ENCODE data around the gene ZNF470.

The ZNF470 gene

GRCh38 chr19:56567274-56568120 lies at the start of gene ZNF470:
TSS of gene ZNF470 (plus strand) at chr19:56567468. CDS start at chr19:56570312, 2,844 bp downstream.
- Mint-ChIP-seq H3K9me3 (peaks cover 65% of the 10 kb centered on the region), H3K36me3 (ENCODE audit: low read depth) (peaks cover 77% of the 10 kb centered on the region), H3K4me3 (peak within 1 kb of the TSS; percentile 91), H3K4me1 (peaks cover 19% of the 10 kb centered on the region), H3K27ac (peak within 1 kb of the TSS; percentile 87), H3K27me3 (no peaks in the 10 kb centered on the region)
- DNase-seq (peak; percentile 90), ATAC-seq (peak; percentile 97)

DNA sequence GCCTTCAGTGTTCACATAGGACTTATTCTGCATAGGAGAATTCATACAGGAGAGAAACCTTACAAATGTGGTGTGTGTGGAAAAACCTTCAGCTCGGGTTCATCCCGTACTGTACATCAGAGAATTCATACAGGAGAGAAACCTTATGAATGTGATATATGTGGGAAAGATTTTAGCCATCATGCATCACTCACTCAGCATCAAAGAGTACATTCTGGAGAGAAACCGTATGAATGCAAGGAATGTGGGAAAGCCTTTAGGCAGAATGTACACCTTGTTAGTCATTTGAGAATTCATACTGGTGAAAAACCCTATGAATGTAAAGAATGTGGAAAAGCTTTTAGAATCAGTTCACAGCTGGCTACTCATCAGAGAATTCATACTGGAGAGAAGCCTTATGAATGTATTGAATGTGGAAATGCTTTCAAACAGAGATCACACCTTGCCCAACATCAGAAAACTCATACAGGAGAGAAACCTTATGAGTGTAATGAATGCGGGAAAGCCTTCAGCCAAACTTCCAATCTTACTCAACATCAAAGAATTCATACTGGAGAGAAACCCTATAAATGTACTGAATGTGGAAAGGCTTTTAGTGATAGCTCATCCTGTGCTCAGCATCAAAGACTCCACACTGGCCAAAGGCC lies 41.9 kb upstream of the ZNF470 start:
- H3K9me3 Mint-ChIP-seq, result peaks cover 73% of the 10 kb centered on the region
- no peak for DNase-seq
- ATAC-seq, result no peak
- no peak overlapping the region for H3K4me3 Mint-ChIP-seq
- H3K27ac Mint-ChIP-seq, result no peak overlapping the region
- H3K36me3 Mint-ChIP-seq (ENCODE audit: low read depth), result peaks cover 57% of the 10 kb centered on the region
- no peaks in the 10 kb centered on the region for H3K4me1 Mint-ChIP-seq
- H3K27me3 Mint-ChIP-seq, result no peaks in the 10 kb centered on the region

- ATAC-seq, result no peak
- H3K4me3 Mint-ChIP-seq, result peak overlapping the region; percentile 82
- H3K27ac Mint-ChIP-seq, result no peak overlapping the region
- H3K27me3 Mint-ChIP-seq, result no peaks in the 10 kb centered on the region
- H3K36me3 Mint-ChIP-seq (ENCODE audit: low read depth), result peaks cover 62% of the 10 kb centered on the region
- DNase-seq, result no peak
- peaks cover 56% of the 10 kb centered on the region for H3K9me3 Mint-ChIP-seq
- H3K4me1 Mint-ChIP-seq, result peaks cover 18% of the 10 kb centered on the region
Observed at GRCh38 chr19:56537442-56537841, 29.8 kb upstream of the ZNF470 start.

- ATAC-seq, result peak; percentile 95
- H3K27ac Mint-ChIP-seq, result peak overlapping the region; percentile 91
- peaks cover 55% of the 10 kb centered on the region for H3K9me3 Mint-ChIP-seq
- DNase-seq, result peak; percentile 91
- peak overlapping the region; percentile 82 for H3K4me3 Mint-ChIP-seq
- H3K4me1 Mint-ChIP-seq, result peaks cover 18% of the 10 kb centered on the region
- H3K27me3 Mint-ChIP-seq, result no peaks in the 10 kb centered on the region
- H3K36me3 Mint-ChIP-seq (ENCODE audit: low read depth), result peaks cover 62% of the 10 kb centered on the region
Observed at GRCh38 chr19:56538254-56538760, 29.0 kb upstream of the ZNF470 start.

DNA sequence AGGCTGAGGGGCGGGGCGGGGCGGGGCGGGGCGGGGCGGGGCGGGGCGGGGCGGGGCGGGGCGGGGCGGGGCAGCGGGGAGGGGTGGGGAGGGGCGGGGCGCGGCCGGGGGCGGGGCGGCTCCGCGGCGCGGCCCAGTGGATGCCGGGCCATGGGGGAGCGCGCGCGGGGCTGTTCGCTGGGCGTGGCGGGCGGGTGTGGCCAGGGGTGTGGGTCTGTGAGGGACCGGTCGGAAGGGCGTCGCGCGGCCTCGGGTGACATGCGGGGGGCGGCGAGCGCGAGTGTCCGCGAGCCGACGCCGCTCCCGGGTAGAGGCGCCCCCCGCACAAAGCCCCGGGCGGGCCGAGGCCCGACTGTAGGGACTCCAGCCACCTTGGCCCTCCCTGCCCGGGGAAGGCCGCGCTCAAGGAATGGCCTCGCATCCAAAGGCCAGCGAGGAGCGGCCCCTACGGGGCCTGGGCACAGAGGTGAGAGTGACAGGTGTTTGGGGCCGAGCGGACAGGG lies 28.5 kb upstream of the ZNF470 start, which contains the start of gene ZFP28:
Gene ZFP28, plus strand, starts transcription at position 188 of the 503 bp plus-strand sequence. Its CDS starts 71 bp downstream, at position 259.
- DNase-seq (peak; percentile 77), ATAC-seq (peak; percentile 81)
- H3K27ac Mint-ChIP-seq, result peak within 1 kb of the TSS; percentile 91
- H3K4me3 Mint-ChIP-seq, result peak within 1 kb of the TSS; percentile 82
- H3K27me3 Mint-ChIP-seq, result no peaks in the 10 kb centered on the region
- H3K9me3 Mint-ChIP-seq, result peaks cover 56% of the 10 kb centered on the region
- peaks cover 66% of the 10 kb centered on the region for H3K36me3 Mint-ChIP-seq (ENCODE audit: low read depth)
- peaks cover 18% of the 10 kb centered on the region for H3K4me1 Mint-ChIP-seq

DNA sequence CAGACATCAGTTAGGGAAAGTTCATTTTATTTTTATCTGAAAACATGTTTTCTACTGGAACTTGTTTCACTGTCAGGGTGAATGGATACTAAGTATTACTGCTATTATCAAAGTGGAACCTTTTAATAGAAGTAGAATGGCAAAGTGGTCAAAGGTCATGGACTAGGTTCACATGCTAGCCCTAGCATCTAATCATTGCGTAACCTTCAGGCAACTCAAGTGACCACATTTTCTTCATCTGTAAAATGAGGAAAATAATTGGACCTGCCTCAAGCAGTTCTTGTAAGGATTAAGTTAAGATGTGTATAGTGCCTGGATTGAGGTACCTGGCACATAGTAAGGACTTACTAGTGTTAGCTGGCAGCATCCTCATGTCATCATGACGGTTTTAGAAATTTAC lies 23.5 kb upstream of the ZNF470 start:
- H3K4me3 Mint-ChIP-seq, result no peak overlapping the region

GRCh38 chr19:56547535-56547934 lies 19.7 kb upstream of the ZNF470 start:
- no peaks in the 10 kb centered on the region for H3K4me1 Mint-ChIP-seq
- DNase-seq, result no peak
- H3K27ac Mint-ChIP-seq, result no peak overlapping the region
- no peaks in the 10 kb centered on the region for H3K27me3 Mint-ChIP-seq
- no peak overlapping the region for H3K4me3 Mint-ChIP-seq
- peaks cover 64% of the 10 kb centered on the region for H3K9me3 Mint-ChIP-seq
- peaks cover 83% of the 10 kb centered on the region for H3K36me3 Mint-ChIP-seq (ENCODE audit: low read depth)
- ATAC-seq, result no peak

More for the DNA sequence above, 23.5 kb upstream of the ZNF470 start:
- peaks cover 80% of the 10 kb centered on the region for H3K36me3 Mint-ChIP-seq (ENCODE audit: low read depth)
- H3K4me1 Mint-ChIP-seq, result peaks cover 8% of the 10 kb centered on the region
- H3K9me3 Mint-ChIP-seq, result peaks cover 60% of the 10 kb centered on the region
- no peak for ATAC-seq
- no peaks in the 10 kb centered on the region for H3K27me3 Mint-ChIP-seq
- no peak for DNase-seq
- no peak overlapping the region for H3K27ac Mint-ChIP-seq

DNA sequence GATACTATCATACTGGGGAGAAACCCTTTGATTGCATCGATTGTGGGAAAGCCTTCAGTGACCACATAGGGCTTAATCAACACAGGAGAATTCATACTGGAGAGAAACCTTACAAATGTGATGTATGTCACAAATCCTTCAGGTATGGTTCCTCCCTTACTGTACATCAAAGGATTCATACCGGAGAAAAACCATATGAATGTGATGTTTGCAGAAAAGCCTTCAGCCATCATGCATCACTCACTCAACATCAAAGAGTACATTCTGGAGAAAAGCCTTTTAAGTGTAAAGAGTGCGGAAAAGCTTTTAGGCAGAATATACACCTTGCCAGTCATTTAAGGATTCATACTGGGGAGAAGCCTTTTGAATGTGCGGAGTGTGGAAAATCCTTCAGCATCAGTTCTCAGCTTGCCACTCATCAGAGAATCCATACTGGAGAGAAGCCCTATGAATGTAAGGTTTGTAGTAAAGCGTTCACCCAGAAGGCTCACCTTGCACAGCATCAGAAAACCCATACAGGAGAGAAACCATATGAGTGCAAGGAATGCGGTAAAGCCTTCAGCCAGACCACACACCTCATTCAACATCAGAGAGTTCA lies 12.9 kb upstream of the ZNF470 start:
- ATAC-seq, result no peak
- H3K27ac Mint-ChIP-seq, result no peak overlapping the region
- H3K4me3 Mint-ChIP-seq, result no peak overlapping the region
- no peaks in the 10 kb centered on the region for H3K4me1 Mint-ChIP-seq
- peaks cover 70% of the 10 kb centered on the region for H3K9me3 Mint-ChIP-seq
- DNase-seq, result no peak
- peaks cover 71% of the 10 kb centered on the region for H3K36me3 Mint-ChIP-seq (ENCODE audit: low read depth)
- no peaks in the 10 kb centered on the region for H3K27me3 Mint-ChIP-seq

DNA sequence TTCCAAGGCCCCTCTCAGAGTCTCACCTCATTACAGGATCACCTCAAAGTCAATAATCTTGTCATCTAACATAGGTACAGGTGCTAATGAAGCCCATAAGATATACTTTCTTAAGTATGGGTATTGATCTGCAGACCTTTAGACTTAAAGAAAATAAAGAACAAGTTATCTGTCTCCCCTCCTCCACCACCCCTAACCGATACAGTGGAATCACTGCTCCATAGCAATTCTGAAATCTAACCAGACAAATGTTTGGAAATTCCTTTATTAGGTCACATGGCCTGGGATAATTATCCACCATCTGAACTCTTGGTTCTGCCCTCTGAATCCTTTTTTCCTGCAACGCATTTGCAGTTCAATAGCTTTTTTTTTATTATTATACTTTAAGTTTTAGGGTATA lies 4.5 kb upstream of the ZNF470 start:
- ATAC-seq, result no peak
- Mint-ChIP-seq H3K27ac (no peak overlapping the region), H3K9me3 (peaks cover 88% of the 10 kb centered on the region)

GRCh38 chr19:56566904-56567273 lies 379 bp upstream of the ZNF470 start:
- no peaks in the 10 kb centered on the region for H3K27me3 Mint-ChIP-seq
- peak overlapping the region; percentile 91 for H3K4me3 Mint-ChIP-seq
- ATAC-seq, result peak; percentile 30
- H3K27ac Mint-ChIP-seq, result peak overlapping the region; percentile 87
- H3K36me3 Mint-ChIP-seq (ENCODE audit: low read depth), result peaks cover 76% of the 10 kb centered on the region
- peaks cover 70% of the 10 kb centered on the region for H3K9me3 Mint-ChIP-seq
- DNase-seq, result peak; percentile 66
- peaks cover 19% of the 10 kb centered on the region for H3K4me1 Mint-ChIP-seq

More for the DNA sequence above, 4.5 kb upstream of the ZNF470 start:
- Mint-ChIP-seq H3K27me3 (no peaks in the 10 kb centered on the region), H3K36me3 (ENCODE audit: low read depth) (peaks cover 48% of the 10 kb centered on the region), H3K4me1 (peaks cover 11% of the 10 kb centered on the region), H3K4me3 (no peak overlapping the region)
- no peak for DNase-seq

GRCh38 chr19:56572589-56572988 lies 5.3 kb downstream of the ZNF470 start:
- peaks cover 10% of the 10 kb centered on the region for H3K4me1 Mint-ChIP-seq
- no peaks in the 10 kb centered on the region for H3K27me3 Mint-ChIP-seq
- no peak for DNase-seq
- no peak for ATAC-seq
- no peak overlapping the region for H3K4me3 Mint-ChIP-seq
- no peak overlapping the region for H3K27ac Mint-ChIP-seq
- peaks cover 92% of the 10 kb centered on the region for H3K36me3 Mint-ChIP-seq (ENCODE audit: low read depth)
- H3K9me3 Mint-ChIP-seq, result peaks cover 68% of the 10 kb centered on the region

- DNase-seq, result no peak
- Mint-ChIP-seq H3K9me3 (peaks cover 70% of the 10 kb centered on the region), H3K36me3 (ENCODE audit: low read depth) (peaks cover 85% of the 10 kb centered on the region), H3K4me3 (no peak overlapping the region), H3K4me1 (no peaks in the 10 kb centered on the region), H3K27ac (no peak overlapping the region), H3K27me3 (no peaks in the 10 kb centered on the region)
- ATAC-seq, result no peak
Observed at GRCh38 chr19:56573914-56574313, 6.6 kb downstream of the ZNF470 start.

DNA sequence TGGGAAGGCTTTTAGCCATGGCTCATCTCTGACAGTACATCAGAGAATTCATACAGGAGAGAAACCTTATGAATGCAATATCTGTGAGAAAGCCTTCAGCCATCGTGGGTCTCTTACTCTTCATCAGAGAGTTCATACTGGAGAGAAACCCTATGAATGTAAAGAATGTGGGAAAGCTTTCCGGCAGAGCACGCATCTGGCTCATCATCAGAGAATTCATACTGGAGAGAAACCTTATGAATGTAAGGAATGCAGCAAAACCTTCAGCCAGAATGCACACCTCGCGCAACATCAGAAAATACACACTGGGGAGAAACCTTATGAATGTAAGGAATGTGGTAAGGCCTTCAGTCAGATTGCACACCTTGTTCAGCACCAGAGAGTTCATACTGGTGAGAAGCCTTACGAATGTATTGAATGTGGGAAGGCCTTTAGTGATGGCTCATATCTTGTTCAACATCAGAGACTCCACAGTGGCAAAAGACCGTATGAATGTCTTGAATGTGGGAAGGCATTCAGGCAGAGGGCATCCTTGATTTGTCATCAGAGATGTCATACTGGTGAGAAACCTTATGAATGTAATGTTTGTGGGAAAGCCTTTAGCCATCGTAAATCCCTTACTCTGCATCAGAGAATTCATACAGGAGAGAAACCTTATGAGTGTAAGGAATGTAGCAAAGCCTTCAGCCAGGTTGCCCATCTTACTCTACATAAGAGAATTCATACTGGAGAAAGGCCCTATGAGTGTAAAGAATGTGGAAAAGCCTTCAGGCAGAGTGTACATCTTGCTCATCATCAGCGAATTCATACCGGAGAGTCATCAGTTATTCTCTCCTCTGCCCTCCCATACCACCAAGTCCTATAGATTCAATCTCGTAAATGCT lies 10.7 kb downstream of the ZNF470 start:
- no peaks in the 10 kb centered on the region for H3K4me1 Mint-ChIP-seq
- DNase-seq (no peak), ATAC-seq (no peak)
- H3K27ac Mint-ChIP-seq, result no peak overlapping the region
- H3K36me3 Mint-ChIP-seq (ENCODE audit: low read depth), result peaks cover 68% of the 10 kb centered on the region
- peaks cover 80% of the 10 kb centered on the region for H3K9me3 Mint-ChIP-seq
- no peak overlapping the region for H3K4me3 Mint-ChIP-seq
- H3K27me3 Mint-ChIP-seq, result no peaks in the 10 kb centered on the region

- H3K27me3 Mint-ChIP-seq, result no peaks in the 10 kb centered on the region
- peak overlapping the region; percentile 8 for H3K27ac Mint-ChIP-seq
- ATAC-seq (no peak), DNase-seq (no peak)
- H3K9me3 Mint-ChIP-seq, result peaks cover 45% of the 10 kb centered on the region
- peak overlapping the region; percentile 84 for H3K4me3 Mint-ChIP-seq
- H3K36me3 Mint-ChIP-seq (ENCODE audit: low read depth), result peaks cover 34% of the 10 kb centered on the region
- H3K4me1 Mint-ChIP-seq, result peaks cover 10% of the 10 kb centered on the region
Observed at GRCh38 chr19:56594446-56594782, 27.1 kb downstream of the ZNF470 start.
